HepG2 (cell line): ENCODE data around the gene BCL2L11. TPM values are rescaled to one million over a fixed set of nuclear protein-coding genes. Genes with fewer than 3 reads are reported as not detected.

Source experiments
- ATF7 ChIP-seq, 2 experiments: fragments of 450-650 bp in 1 of 2; sonication (generic) in 1 of 2; formaldehyde crosslinking in 1 of 2; IDR thresholded peaks; 2 replicates each; pipeline versions ENCODE4 v1.4.0 to v1.6.1; 2016 to 2020; ENCODE audit warnings: antibody characterized with exemption in 1 of 2, mild to moderate bottlenecking in 1 of 2, missing genetic modification reagents in 1 of 2
- ELF4 ChIP-seq: sonication (generic); formaldehyde crosslinking; IDR thresholded peaks from 2 replicates; pipeline ENCODE4 v1.5.0; 2020; ENCODE audit warnings: missing genetic modification reagents, mild to moderate bottlenecking, moderate library complexity, borderline replicate concordance
- ELK4 ChIP-seq: sonication (generic); formaldehyde crosslinking; IDR thresholded peaks from 2 replicates; pipeline ENCODE4 v1.9.0; 2021; ENCODE audit warnings: missing genetic modification reagents, borderline replicate concordance
- MEIS1 ChIP-seq: sonication (generic); formaldehyde crosslinking; IDR thresholded peaks from 2 replicates; pipeline ENCODE4 v1.9.0; 2021; ENCODE audit warnings: mild to moderate bottlenecking, missing genetic modification reagents, moderate library complexity, borderline replicate concordance
- MNT ChIP-seq: fragments of 450-650 bp; IDR thresholded peaks from 2 replicates; pipeline ENCODE4 v1.6.1; 2016
- MTF1 ChIP-seq: sonication (generic); formaldehyde crosslinking; IDR thresholded peaks from 2 replicates; pipeline ENCODE4 v1.5.0; 2020; ENCODE audit warnings: missing genetic modification reagents
- SNAPC4 ChIP-seq: sonication (generic); formaldehyde crosslinking; IDR thresholded peaks from 2 replicates; pipeline ENCODE4 v1.4.0; 2020; ENCODE audit warnings: mild to moderate bottlenecking, missing genetic modification reagents
- YY1 ChIP-seq: IDR thresholded peaks from 2 replicates; pipeline ENCODE4 v1.6.1; 2011; ENCODE audit warnings: low read length, low read depth, moderate library complexity, mild to moderate bottlenecking; ENCODE audit not compliant: insufficient read depth, insufficient replicate concordance
- ZBTB10 ChIP-seq: sonication (generic); formaldehyde crosslinking; IDR thresholded peaks from 2 replicates; pipeline ENCODE4 v1.4.0; 2020; ENCODE audit warnings: missing genetic modification reagents, borderline replicate concordance
- ZBTB42 ChIP-seq: sonication (generic); formaldehyde crosslinking; IDR thresholded peaks from 2 replicates; pipeline ENCODE4 v1.5.0; 2020; ENCODE audit warnings: mild to moderate bottlenecking, missing genetic modification reagents
- ZNF12 ChIP-seq: sonication (generic); formaldehyde crosslinking; IDR thresholded peaks from 2 replicates; pipeline ENCODE4 v1.5.0; 2020; ENCODE audit warnings: missing genetic modification reagents
- ZNF160 ChIP-seq: sonication (generic); formaldehyde crosslinking; IDR thresholded peaks from 2 replicates; pipeline ENCODE4 v1.8.0; 2022; ENCODE audit warnings: mild to moderate bottlenecking, inconsistent platforms, missing genetic modification reagents
- ZNF275 ChIP-seq: sonication (generic); formaldehyde crosslinking; IDR thresholded peaks from 2 replicates; pipeline ENCODE4 v1.8.0; 2022; ENCODE audit warnings: missing genetic modification reagents, mild to moderate bottlenecking, inconsistent platforms, borderline replicate concordance
- ZNF501 ChIP-seq: sonication (generic); formaldehyde crosslinking; IDR thresholded peaks from 2 replicates; pipeline ENCODE4 v1.5.1; 2020; ENCODE audit warnings: mild to moderate bottlenecking, moderate library complexity, missing genetic modification reagents
- ZSCAN30 ChIP-seq: sonication (generic); formaldehyde crosslinking; IDR thresholded peaks from 2 replicates; pipeline ENCODE4 v1.5.0; 2020; ENCODE audit warnings: mild to moderate bottlenecking, missing genetic modification reagents
- polyA plus RNA-seq, 8 experiments: library from polyadenylated mRNA; depleted of rRNA in 3 of 8; stranded (reverse) in 7 of 8; unstranded in 1 of 8; fragments of >200 nt; fragmentation: Illumina TruSeq in 4 of 8; extraction: Trizol in 4 of 8; gene quantifications; 2 replicates each; pipeline versions ENCODE4 v1.2.1 to v1.2.3, GENCODE V29; 2011 to 2016; ENCODE audit warnings: low read depth in 4 of 8, missing spikeins in 1 of 8, mixed read lengths in 1 of 8; ENCODE audit not compliant: insufficient read depth in 1 of 8
- total RNA-seq, 5 experiments: library from RNA; depleted of rRNA; stranded (reverse); fragments of >200 nt; fragmentation: Illumina TruSeq; extraction: Trizol; gene quantifications; 2 replicates each; pipeline ENCODE4 v1.2.3, GENCODE V29; 2016; ENCODE audit warnings: low read depth in 1 of 5

The BCL2L11 gene
- total and polyA plus RNA-seq, 2 of the 13 experiments (the other 11 are each of a cell fraction or from before 2014, with no cell fraction given), result 6.1 to 9.7 TPM

GRCh38 chr2:111120253-111121027 is at the start of gene BCL2L11 (continued):
- TF ChIP-seq ELK4 (CRISPR knock-in tag) (no peak), MNT (peak; percentile 91), ELF4 (CRISPR knock-in tag) (no peak; the same call in 1 of the 2 replicates), YY1 (peak; percentile 87), MEIS1 (peak; percentile 83; the same call in 1 of the 2 replicates), ZNF275 (peak; percentile 85), ZBTB10 (CRISPR knock-in tag) (peak; percentile 34; the same call in 1 of the 2 replicates), SNAPC4 (no peak), ATF7 (IDR thresholded peaks at IDR 0.05) (no peak), ATF7 (CRISPR knock-in tag; IDR thresholded peaks at IDR 0.05) (peak; percentile 81; the same call in 1 of the 2 replicates), ZBTB42 (peak; percentile 86; the same call in 1 of the 2 replicates), ZNF160 (CRISPR knock-in tag) (peak; percentile 89; the same call in 1 of the 2 replicates), MTF1 (CRISPR knock-in tag) (peak; percentile 67; the same call in 1 of the 2 replicates), ZNF12 (CRISPR knock-in tag) (no peak), ZNF501 (CRISPR knock-in tag) (peak; percentile 86), ZSCAN30 (CRISPR knock-in tag) (no peak; the same call in 1 of the 2 replicates)
